Activated CD4-positive, CD25-positive, alpha-beta regulatory T cell treated with anti-CD3 and anti-CD28 coated beads, Interleukin-2, amount 50 U/mL, for 72 hours (primary cell): ENCODE measurements around the gene TNRC6C.
"Not testable (repeated sequence)": the region's sequence is repeated elsewhere in the genome, so short reads cannot be mapped to it uniquely, and the experiment has no call there.

Experiments
- DNase-seq: peaks from one replicate; pipeline ENCODE4 v3.0.0; 2021

Gene TNRC6C

GRCh38 chr17:78046923-78047322, 88.4 kb downstream of the TNRC6C start:
- DNase-seq, result no peak

GRCh38 chr17:78048346-78049292, 90.1 kb downstream of the TNRC6C start:
- no peak for DNase-seq

DNA sequence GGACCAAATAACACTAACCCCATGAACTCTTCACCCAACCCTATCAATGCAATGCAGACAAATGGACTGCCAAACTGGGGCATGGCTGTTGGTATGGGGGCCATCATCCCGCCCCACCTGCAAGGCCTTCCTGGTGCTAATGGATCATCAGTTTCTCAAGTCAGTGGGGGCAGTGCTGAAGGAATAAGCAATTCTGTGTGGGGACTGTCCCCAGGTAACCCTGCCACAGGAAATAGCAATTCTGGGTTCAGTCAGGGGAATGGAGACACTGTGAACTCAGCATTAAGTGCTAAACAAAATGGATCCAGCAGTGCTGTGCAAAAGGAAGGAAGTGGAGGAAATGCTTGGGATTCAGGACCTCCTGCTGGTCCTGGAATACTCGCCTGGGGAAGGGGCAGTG, 91.1 kb downstream of the TNRC6C start:
- DNase-seq, result no peak

GRCh38 chr17:78051186-78051972, 92.9 kb downstream of the TNRC6C start:
- no peak for DNase-seq

DNA sequence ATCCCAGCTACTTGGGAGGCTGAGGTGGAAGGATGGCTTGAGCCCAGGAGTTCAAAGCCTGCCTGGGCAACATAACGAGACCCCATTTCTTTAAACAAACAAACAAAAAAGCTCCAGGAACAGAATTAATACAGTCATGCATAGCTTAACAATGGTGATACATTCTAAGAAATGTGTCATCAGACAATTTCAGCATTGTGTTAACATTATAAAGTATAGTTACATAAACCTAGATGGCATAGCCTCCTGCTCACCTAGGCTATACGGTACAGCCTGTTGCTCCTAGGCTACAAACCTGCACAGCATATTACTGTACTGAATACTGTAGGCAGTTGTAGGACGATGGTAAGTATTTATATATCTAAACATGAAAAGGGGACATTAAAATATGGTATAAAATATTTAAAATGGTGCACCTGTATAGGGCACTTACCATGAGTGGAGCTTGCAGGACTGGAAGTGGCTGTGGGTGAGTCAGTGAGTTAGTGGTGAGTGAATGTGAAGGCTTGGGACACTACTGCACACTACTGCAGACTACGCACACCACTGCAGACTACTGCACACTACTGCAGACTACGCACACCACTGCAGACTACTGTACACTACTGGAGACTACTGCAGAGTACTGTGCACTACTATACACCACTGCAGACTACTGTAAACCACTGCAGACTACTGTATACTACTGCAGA, 95.4 kb downstream of the TNRC6C start:
- DNase-seq, result no peak

- DNase-seq, result no peak
Measured at GRCh38 chr17:78057113-78057740, 98.7 kb downstream of the TNRC6C start.

DNA sequence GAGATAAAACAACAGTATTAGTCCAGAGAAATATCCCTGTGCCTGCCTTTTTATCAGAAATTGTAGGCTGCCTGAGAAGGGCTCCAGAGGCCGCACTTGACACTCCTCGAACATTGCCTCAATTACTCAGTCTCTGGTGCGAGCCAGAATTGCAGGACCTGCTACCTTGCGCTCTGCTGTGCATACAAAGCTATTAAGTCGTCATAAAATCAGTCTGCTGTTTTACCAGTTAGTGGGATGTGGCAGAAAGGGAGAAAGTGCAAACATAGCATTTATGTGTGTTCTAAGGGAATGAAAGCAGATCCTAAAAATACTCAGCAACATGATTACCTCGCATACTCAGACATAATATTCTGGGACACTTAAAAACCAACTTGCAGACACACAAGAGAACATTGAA, 99.5 kb downstream of the TNRC6C start:
- DNase-seq, result no peak

GRCh38 chr17:78058581-78058980, 100.1 kb downstream of the TNRC6C start:
- no peak for DNase-seq

GRCh38 chr17:78062596-78062995, 104.1 kb downstream of the TNRC6C start:
- DNase-seq, result no peak

DNA sequence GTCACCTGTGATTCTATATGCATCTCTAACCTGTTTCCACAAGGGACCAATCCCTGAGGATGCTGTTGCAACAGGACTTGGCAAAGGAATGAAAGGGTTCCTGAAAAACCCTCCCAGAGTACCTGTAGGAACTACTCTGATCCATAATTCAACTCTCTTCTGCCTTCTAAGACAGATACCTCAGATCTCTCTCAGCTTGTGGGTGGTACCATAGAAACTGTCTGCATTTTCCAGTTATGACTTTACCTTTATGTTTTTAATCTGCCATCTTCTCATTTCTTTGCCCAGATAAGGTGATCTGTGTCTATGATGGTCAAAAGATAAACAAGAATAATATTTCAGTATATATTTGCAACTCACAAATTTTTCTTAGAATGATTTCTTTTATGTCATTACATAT, 105.0 kb downstream of the TNRC6C start:
- DNase-seq, result no peak

GRCh38 chr17:78064708-78065107, 106.2 kb downstream of the TNRC6C start:
- DNase-seq, result no peak

GRCh38 chr17:78066976-78067375, 108.5 kb downstream of the TNRC6C start:
- not testable (repeated sequence) for DNase-seq

- no peak for DNase-seq
Measured at GRCh38 chr17:78069695-78070094, 111.2 kb downstream of the TNRC6C start.

DNA sequence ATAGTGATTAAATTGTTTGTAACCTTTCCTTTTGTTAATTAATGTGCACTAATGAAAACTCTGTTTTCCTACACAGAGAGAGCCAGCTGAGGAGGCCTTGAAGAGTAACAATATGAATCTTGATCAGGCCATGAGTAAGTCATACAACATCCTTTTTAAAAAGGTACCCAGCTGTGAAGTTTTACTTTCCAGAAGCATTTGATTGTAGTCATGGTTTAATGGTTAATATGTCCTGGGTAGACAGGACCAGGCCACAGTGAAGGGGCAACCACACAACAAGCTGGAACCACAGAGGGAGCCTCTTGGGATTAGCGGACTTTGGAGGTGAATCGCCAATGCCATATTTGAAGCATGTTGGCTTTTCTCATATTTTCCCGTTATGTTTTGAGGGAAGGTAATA, 114.5 kb downstream of the TNRC6C start:
- DNase-seq, result no peak

GRCh38 chr17:78075011-78075410, 116.5 kb downstream of the TNRC6C start:
- no peak for DNase-seq

GRCh38 chr17:78075545-78075944, 117.0 kb downstream of the TNRC6C start:
- DNase-seq, result no peak

DNA sequence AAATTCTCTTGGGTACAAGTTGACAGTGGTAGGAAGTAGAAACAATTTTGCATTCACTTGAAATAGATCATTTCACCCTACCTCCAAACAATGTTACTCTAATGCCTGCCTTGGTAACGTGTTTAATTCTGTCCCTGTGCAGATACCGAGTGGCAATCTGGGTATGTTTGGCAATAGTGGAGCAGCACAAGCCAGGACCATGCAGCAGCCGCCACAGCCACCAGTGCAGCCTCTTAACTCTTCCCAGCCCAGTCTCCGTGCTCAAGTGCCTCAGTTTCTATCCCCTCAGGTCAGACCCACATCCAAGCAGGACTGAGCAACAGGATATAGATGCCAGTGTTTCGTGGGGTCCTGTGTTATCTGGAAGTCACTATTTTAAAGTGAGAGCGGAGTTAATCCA, 120.8 kb downstream of the TNRC6C start:
- no peak for DNase-seq

GRCh38 chr17:78081551-78081950, 123.0 kb downstream of the TNRC6C start:
- DNase-seq, result no peak

GRCh38 chr17:78082355-78082872, 123.9 kb downstream of the TNRC6C start:
- not testable (repeated sequence) for DNase-seq

- no peak for DNase-seq
Measured at GRCh38 chr17:78082988-78083387, 124.5 kb downstream of the TNRC6C start.

GRCh38 chr17:78086740-78087139, 128.2 kb downstream of the TNRC6C start:
- DNase-seq, result no peak

GRCh38 chr17:78088529-78088928, 130.0 kb downstream of the TNRC6C start:
- no peak for DNase-seq
